ENCODE measurements around the gene HDAC8.

Gene HDAC8

DNA sequence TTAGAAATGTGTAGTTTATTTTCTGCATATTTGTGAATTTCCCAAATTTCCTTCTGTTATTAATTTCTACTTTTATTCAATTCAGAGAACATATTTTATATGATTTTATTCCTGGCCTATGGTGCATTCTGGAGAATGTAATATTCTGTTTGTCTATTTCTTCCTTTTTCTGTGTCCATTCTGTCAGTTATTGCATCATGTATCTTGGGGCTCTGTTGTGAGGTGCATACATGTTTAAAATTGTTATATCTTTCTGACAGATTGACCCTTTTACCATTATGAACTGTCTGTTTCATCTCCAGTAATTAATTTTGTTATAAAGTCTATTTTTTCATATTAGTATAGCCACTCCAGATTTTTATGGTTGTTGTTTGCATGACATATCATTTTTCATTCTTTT, 170.0 kb downstream of the HDAC8 start:
- Histone ChIP-seq H3K9me3 (ENCODE audit: low read length) (no peaks in the 10 kb centered on the region), H3K4me1 (ENCODE audit: insufficient read depth, low read length) (no peaks in the 10 kb centered on the region), H2AFZ (ENCODE audit: low read depth, low read length) (no peak overlapping the region), H3K36me3 (ENCODE audit: insufficient read depth, low read length) (no peaks in the 10 kb centered on the region), H3K4me3 (ENCODE audit: low read length) (no peak overlapping the region), H3K27me3 (ENCODE audit: insufficient read depth, low read length) (no peaks in the 10 kb centered on the region)

GRCh38 chrX:72399816-72400215, 172.8 kb downstream of the HDAC8 start:
- Histone ChIP-seq H3K4me1 (ENCODE audit: insufficient read depth, low read length) (peaks cover 11% of the 10 kb centered on the region), H3K27me3 (ENCODE audit: insufficient read depth, low read length) (no peaks in the 10 kb centered on the region), H3K36me3 (ENCODE audit: insufficient read depth, low read length) (no peaks in the 10 kb centered on the region), H3K4me3 (ENCODE audit: low read length) (no peak overlapping the region), H3K9me3 (ENCODE audit: low read length) (no peaks in the 10 kb centered on the region), H2AFZ (ENCODE audit: low read depth, low read length) (no peak overlapping the region)

DNA sequence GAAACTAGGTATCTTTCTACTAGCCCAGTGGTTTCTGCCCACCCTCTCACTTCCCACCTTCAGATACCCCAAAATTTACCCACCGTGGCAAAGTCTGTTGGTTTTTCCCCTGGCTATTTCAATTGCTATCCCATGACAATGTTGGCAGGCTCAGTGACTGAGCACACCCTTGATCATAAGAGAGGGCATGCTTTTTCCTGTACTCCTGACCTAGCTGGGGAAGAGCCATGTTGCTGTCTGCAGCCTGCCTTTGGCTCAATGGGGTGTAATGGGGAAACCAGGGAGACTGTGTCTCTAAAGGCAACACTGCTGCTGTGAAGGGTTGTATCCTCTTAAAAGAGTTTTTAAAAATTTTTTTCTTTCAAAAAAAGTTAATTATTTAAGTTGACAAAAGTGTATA, 176.5 kb downstream of the HDAC8 start:
- H3K36me3 ChIP-seq (ENCODE audit: insufficient read depth, low read length), result no peaks in the 10 kb centered on the region
- no peaks in the 10 kb centered on the region for H3K27me3 ChIP-seq (ENCODE audit: insufficient read depth, low read length)
- no peak overlapping the region for H2AFZ ChIP-seq (ENCODE audit: low read depth, low read length)
- no peaks in the 10 kb centered on the region for H3K9me3 ChIP-seq (ENCODE audit: low read length)
- no peak overlapping the region for H3K4me3 ChIP-seq (ENCODE audit: low read length)
- H3K4me1 ChIP-seq (ENCODE audit: insufficient read depth, low read length), result peaks cover 21% of the 10 kb centered on the region

- Histone ChIP-seq H2AFZ (ENCODE audit: low read depth, low read length) (no peak overlapping the region), H3K9me3 (ENCODE audit: low read length) (no peaks in the 10 kb centered on the region), H3K4me3 (ENCODE audit: low read length) (no peak overlapping the region), H3K27me3 (ENCODE audit: insufficient read depth, low read length) (no peaks in the 10 kb centered on the region), H3K4me1 (ENCODE audit: insufficient read depth, low read length) (peaks cover 21% of the 10 kb centered on the region), H3K36me3 (ENCODE audit: insufficient read depth, low read length) (no peaks in the 10 kb centered on the region)
Observed at GRCh38 chrX:72395237-72395636, 177.4 kb downstream of the HDAC8 start.

DNA sequence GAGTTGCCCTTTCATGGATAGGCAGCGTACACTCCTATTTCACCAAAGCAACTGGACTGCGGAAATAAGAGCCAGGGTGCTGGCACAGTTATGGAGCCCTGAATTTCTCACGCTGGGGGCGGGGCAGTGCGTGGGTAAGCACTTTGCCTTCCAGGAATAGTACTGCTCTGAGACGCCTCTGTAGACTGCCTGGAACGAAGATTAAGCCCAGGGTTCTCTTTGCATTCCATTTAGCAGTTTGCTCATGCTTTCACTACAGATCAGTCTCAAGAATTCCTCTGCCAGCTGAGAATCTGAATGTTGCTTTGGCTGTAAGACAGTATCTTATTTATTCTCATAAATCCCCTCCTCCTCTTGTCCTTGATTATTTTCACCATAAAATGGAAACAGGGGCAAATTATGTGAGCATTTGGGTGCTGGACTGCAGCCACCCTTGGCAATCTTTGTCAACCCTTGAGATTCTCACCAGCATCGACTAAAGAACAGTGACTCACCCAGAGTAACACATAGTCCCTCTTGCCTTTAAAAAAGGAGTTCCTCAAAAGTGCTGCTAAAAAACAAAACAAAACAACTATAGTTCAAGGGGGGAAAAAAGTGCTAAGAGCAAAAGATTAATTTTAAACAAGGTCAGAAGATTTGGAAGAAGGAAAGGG, 178.0 kb downstream of the HDAC8 start:
- H3K4me3 ChIP-seq (ENCODE audit: low read length), result no peak overlapping the region
- no peaks in the 10 kb centered on the region for H3K36me3 ChIP-seq (ENCODE audit: insufficient read depth, low read length)
- no peaks in the 10 kb centered on the region for H3K9me3 ChIP-seq (ENCODE audit: low read length)
- H2AFZ ChIP-seq (ENCODE audit: low read depth, low read length), result no peak overlapping the region
- peaks cover 21% of the 10 kb centered on the region for H3K4me1 ChIP-seq (ENCODE audit: insufficient read depth, low read length)
- no peaks in the 10 kb centered on the region for H3K27me3 ChIP-seq (ENCODE audit: insufficient read depth, low read length)

GRCh38 chrX:72393836-72394517, 178.7 kb downstream of the HDAC8 start:
- Histone ChIP-seq H3K4me3 (ENCODE audit: low read length) (no peak overlapping the region), H3K9me3 (ENCODE audit: low read length) (no peaks in the 10 kb centered on the region), H3K36me3 (ENCODE audit: insufficient read depth, low read length) (no peaks in the 10 kb centered on the region), H3K27me3 (ENCODE audit: insufficient read depth, low read length) (no peaks in the 10 kb centered on the region), H3K4me1 (ENCODE audit: insufficient read depth, low read length) (peaks cover 21% of the 10 kb centered on the region), H2AFZ (ENCODE audit: low read depth, low read length) (no peak overlapping the region)

DNA sequence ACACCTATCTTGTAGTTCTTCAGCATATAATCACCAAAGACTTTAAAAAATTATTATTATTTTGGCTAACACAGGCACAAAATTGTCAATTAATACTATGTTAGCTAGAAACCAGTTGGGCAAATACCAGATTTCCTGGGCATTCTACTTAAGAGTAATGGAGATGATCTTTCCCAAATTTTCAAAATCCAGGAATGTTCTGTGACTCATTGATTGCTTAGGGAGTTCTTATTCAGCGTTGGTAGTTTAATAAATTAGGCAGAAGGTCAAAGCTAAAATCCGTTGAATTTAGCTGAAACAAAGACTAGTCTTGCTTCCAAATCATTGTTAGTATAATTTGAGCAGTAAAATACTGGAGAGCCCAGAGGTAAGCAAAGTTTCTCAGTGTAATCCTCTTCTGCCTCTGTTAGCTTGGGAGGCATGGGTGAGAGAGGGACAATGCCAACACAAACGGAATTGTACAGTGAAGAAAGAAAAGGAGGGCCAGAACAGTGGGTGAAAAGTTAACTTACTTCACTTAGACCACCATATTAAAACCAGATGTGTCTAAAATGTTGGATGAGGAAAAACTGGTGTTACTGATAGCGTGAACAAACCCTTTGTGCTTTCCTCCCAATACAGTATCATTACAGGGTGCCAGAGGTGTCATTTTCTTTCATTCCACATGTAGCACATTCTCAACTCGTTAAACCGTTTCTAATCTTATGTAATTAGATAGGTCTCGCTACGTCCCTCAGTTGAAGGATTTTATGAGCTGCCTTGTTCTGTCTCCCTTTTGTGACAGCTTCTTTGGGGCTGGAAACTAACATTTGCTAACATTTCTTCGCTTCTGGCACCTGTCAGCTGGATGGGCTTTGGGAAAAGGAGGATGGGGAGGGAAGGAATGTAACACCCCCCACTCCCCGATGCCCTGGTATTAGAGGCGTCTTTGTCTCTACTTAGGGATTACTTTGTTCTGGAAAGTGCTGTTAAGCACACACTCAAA, 179.5 kb downstream of the HDAC8 start:
- Histone ChIP-seq H3K4me3 (ENCODE audit: low read length) (no peak overlapping the region), H3K36me3 (ENCODE audit: insufficient read depth, low read length) (no peaks in the 10 kb centered on the region), H3K4me1 (ENCODE audit: insufficient read depth, low read length) (peaks cover 21% of the 10 kb centered on the region), H3K9me3 (ENCODE audit: low read length) (no peaks in the 10 kb centered on the region), H2AFZ (ENCODE audit: low read depth, low read length) (no peak overlapping the region), H3K27me3 (ENCODE audit: insufficient read depth, low read length) (no peaks in the 10 kb centered on the region)

DNA sequence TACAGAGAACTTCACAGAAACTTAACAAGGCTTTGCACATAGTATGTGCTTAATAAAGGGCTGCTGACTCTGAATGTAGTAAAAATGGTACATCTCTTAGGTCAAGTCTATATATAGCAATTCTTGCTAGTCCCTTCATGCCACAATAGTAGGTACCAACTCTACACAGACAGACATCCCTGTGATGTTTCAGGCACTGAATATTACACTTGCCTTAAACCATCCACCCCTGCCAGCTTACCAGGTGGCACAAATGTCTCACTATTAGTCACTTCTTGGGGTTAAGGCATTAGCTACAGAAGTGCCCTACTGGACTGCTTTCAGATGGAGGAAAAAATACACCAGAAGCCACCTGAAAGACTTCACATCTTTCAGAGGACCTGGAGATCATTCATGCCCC, 180.6 kb downstream of the HDAC8 start:
- H3K4me1 ChIP-seq (ENCODE audit: insufficient read depth, low read length), result peaks cover 21% of the 10 kb centered on the region
- H3K9me3 ChIP-seq (ENCODE audit: low read length), result no peaks in the 10 kb centered on the region
- no peak overlapping the region for H2AFZ ChIP-seq (ENCODE audit: low read depth, low read length)
- H3K4me3 ChIP-seq (ENCODE audit: low read length), result no peak overlapping the region
- no peaks in the 10 kb centered on the region for H3K36me3 ChIP-seq (ENCODE audit: insufficient read depth, low read length)
- H3K27me3 ChIP-seq (ENCODE audit: insufficient read depth, low read length), result no peaks in the 10 kb centered on the region

DNA sequence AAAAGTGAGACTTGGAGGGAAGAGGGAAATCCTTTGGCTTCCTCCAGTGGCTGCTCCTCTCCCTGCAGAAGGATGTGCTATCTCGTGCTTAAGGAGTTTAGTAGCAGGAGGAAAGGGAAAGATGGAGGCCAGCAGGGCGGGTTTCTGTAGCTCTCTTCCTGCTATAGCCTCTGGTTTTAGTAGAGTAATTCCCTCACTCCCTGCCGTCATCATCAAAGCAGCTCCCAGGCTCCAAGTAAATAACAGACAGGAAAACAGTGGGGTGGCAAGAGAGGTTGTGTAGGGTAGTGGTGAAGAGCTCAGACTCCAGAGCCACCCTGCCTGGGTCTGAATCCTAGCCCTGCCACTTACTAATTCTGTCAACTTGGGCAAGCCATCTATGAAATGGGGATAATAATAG, 185.4 kb downstream of the HDAC8 start:
- Histone ChIP-seq H3K4me3 (ENCODE audit: low read length) (no peak overlapping the region), H3K4me1 (ENCODE audit: insufficient read depth, low read length) (no peaks in the 10 kb centered on the region), H3K9me3 (ENCODE audit: low read length) (no peaks in the 10 kb centered on the region), H3K27me3 (ENCODE audit: insufficient read depth, low read length) (peaks cover 5% of the 10 kb centered on the region), H2AFZ (ENCODE audit: low read depth, low read length) (no peak overlapping the region), H3K36me3 (ENCODE audit: insufficient read depth, low read length) (no peaks in the 10 kb centered on the region)

DNA sequence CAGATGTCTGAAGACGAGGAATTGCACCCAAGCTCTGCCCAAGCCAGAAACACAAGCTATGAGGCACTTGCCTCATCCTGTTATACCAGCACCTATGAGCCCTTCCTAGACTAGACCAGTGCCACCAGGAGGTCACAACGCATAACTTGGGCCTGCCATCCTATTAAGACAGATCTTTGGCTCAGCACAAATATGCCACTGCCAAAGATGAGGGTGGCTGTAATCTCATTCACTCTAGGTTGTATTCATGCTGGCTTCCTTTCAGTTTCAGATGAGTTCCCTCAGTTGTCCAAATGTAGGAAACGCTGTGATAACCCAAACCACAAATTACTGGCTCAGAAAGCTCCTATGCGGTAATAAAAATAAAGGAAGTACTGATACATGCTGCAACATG, 190.4 kb downstream of the HDAC8 start:
- H3K4me1 ChIP-seq (ENCODE audit: insufficient read depth, low read length), result no peaks in the 10 kb centered on the region
- no peak overlapping the region for H3K4me3 ChIP-seq (ENCODE audit: low read length)
- no peaks in the 10 kb centered on the region for H3K36me3 ChIP-seq (ENCODE audit: insufficient read depth, low read length)
- H2AFZ ChIP-seq (ENCODE audit: low read depth, low read length), result no peak overlapping the region
- H3K27me3 ChIP-seq (ENCODE audit: insufficient read depth, low read length), result peaks cover 7% of the 10 kb centered on the region
- H3K9me3 ChIP-seq (ENCODE audit: low read length), result no peaks in the 10 kb centered on the region

GRCh38 chrX:72381439-72382201, 191.0 kb downstream of the HDAC8 start:
- Histone ChIP-seq H3K4me1 (ENCODE audit: insufficient read depth, low read length) (no peaks in the 10 kb centered on the region), H3K36me3 (ENCODE audit: insufficient read depth, low read length) (no peaks in the 10 kb centered on the region), H3K9me3 (ENCODE audit: low read length) (no peaks in the 10 kb centered on the region), H2AFZ (ENCODE audit: low read depth, low read length) (no peak overlapping the region), H3K4me3 (ENCODE audit: low read length) (no peak overlapping the region), H3K27me3 (ENCODE audit: insufficient read depth, low read length) (peaks cover 4% of the 10 kb centered on the region)

DNA sequence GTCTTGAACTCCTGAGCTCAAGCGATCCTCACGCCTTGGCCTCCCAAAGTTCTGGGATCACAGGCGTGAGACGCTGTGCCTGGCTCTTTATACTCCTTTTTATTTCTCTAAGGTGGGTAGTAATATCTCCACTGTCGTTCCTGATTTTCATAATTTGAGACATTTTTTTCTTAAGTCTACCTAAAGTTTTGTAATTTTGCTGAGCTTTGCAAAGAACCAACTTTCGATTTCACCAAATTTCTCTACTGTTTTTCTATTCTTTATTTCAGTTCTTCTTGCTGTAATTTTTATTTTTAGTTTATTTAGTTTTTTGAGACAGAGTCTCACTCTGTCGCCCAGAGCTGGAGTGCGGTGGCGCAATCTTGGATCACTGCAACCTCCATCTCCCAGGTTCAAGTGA, 196.5 kb downstream of the HDAC8 start:
- Histone ChIP-seq H3K4me3 (ENCODE audit: low read length) (no peak overlapping the region), H3K27me3 (ENCODE audit: insufficient read depth, low read length) (no peaks in the 10 kb centered on the region), H3K9me3 (ENCODE audit: low read length) (no peaks in the 10 kb centered on the region), H3K4me1 (ENCODE audit: insufficient read depth, low read length) (no peaks in the 10 kb centered on the region), H3K36me3 (ENCODE audit: insufficient read depth, low read length) (no peaks in the 10 kb centered on the region), H2AFZ (ENCODE audit: low read depth, low read length) (no peak overlapping the region)
